ENCODE measurements around the gene SDC3. TPM values are rescaled to one million over a fixed set of nuclear protein-coding genes. Genes with fewer than 3 reads are reported as not detected.

Gene SDC3
- total RNA-seq, 4 donors from 2014 or later: 7.7 to 16.7 (median 15.1) TPM

- Histone ChIP-seq H3K4me1 (no peaks in the 10 kb centered on the region), H3K4me3 (no peak overlapping the region), H3K27ac (no peak overlapping the region), H3K9me3 (no peaks in the 10 kb centered on the region), H3K27me3 (peaks cover 37% of the 10 kb centered on the region), H3K36me3 (no peaks in the 10 kb centered on the region)
- no peak for DNase-seq (ENCODE audit: low spot score in 2 of 2)
- WGBS: 46% methylated on average over 9 of the region's 10 CpGs
- no peak for TF ChIP-seq POLR2AphosphoS5 (IDR thresholded peaks at IDR 0.05)
- TF ChIP-seq EP300 (IDR thresholded peaks at IDR 0.05): no peak
Measured at GRCh38 chr1:30845237-30845903, 63.2 kb downstream of the SDC3 start.

GRCh38 chr1:30844631-30845030 is 63.9 kb downstream of the SDC3 start:
- WGBS: 66% methylated on average over 5 of the region's 5 CpGs
- Histone ChIP-seq H3K36me3 (no peaks in the 10 kb centered on the region), H3K27me3 (peaks cover 38% of the 10 kb centered on the region), H3K4me1 (no peaks in the 10 kb centered on the region), H3K9me3 (no peaks in the 10 kb centered on the region), H3K4me3 (no peak overlapping the region), H3K27ac (no peak overlapping the region)
- DNase-seq (ENCODE audit: low spot score in 2 of 2): no peak
- TF ChIP-seq CTCF (IDR thresholded peaks at IDR 0.05) (no peak), POLR2AphosphoS5 (IDR thresholded peaks at IDR 0.05) (no peak), POLR2A (IDR thresholded peaks at IDR 0.05) (no peak), EP300 (IDR thresholded peaks at IDR 0.05) (no peak)

GRCh38 chr1:30842697-30843354 is 65.7 kb downstream of the SDC3 start:
- TF ChIP-seq POLR2AphosphoS5 (IDR thresholded peaks at IDR 0.05) (no peak), EP300 (IDR thresholded peaks at IDR 0.05) (no peak)
- no peak for DNase-seq (ENCODE audit: low spot score in 2 of 2)
- Histone ChIP-seq H3K36me3 (no peaks in the 10 kb centered on the region), H3K27ac (no peak overlapping the region), H3K4me1 (no peaks in the 10 kb centered on the region), H3K27me3 (peaks cover 38% of the 10 kb centered on the region), H3K9me3 (no peaks in the 10 kb centered on the region), H3K4me3 (no peak overlapping the region)
- WGBS: 63% methylated on average over 7 of the region's 7 CpGs

GRCh38 chr1:30840904-30841598 is 67.5 kb downstream of the SDC3 start:
- 51% methylated on average over 6 of the region's 10 CpGs for WGBS
- Histone ChIP-seq H3K27me3 (peaks cover 41% of the 10 kb centered on the region), H3K4me1 (no peaks in the 10 kb centered on the region), H3K4me3 (no peak overlapping the region), H3K36me3 (no peaks in the 10 kb centered on the region), H3K9me3 (no peaks in the 10 kb centered on the region), H3K27ac (no peak overlapping the region)
- TF ChIP-seq POLR2AphosphoS5 (IDR thresholded peaks at IDR 0.05) (no peak), POLR2A (IDR thresholded peaks at IDR 0.05) (no peak), CTCF (IDR thresholded peaks at IDR 0.05) (no peak), EP300 (IDR thresholded peaks at IDR 0.05) (no peak)
- DNase-seq (ENCODE audit: low spot score in 2 of 2): no peak

GRCh38 chr1:30839827-30840359 is 68.7 kb downstream of the SDC3 start:
- H3K27me3 ChIP-seq: peaks cover 38% of the 10 kb centered on the region
- no peak overlapping the region for H3K27ac ChIP-seq
- H3K36me3 ChIP-seq: no peaks in the 10 kb centered on the region
- DNase-seq (ENCODE audit: low spot score in 2 of 2): no peak
- H3K4me1 ChIP-seq: no peaks in the 10 kb centered on the region
- no peaks in the 10 kb centered on the region for H3K9me3 ChIP-seq
- 95% methylated on average over 3 of the region's 3 CpGs for whole genome bisulfite sequencing
- TF ChIP-seq POLR2AphosphoS5 (IDR thresholded peaks at IDR 0.05) (no peak), CTCF (IDR thresholded peaks at IDR 0.05) (no peak), EP300 (IDR thresholded peaks at IDR 0.05) (no peak), POLR2A (IDR thresholded peaks at IDR 0.05) (no peak)
- no peak overlapping the region for H3K4me3 ChIP-seq

- no peaks in the 10 kb centered on the region for H3K36me3 ChIP-seq
- H3K4me1 ChIP-seq: no peaks in the 10 kb centered on the region
- TF ChIP-seq POLR2A (IDR thresholded peaks at IDR 0.05) (no peak), CTCF (IDR thresholded peaks at IDR 0.05) (no peak), EP300 (IDR thresholded peaks at IDR 0.05) (no peak), POLR2AphosphoS5 (IDR thresholded peaks at IDR 0.05) (no peak)
- H3K4me3 ChIP-seq: no peak overlapping the region
- H3K9me3 ChIP-seq: no peaks in the 10 kb centered on the region
- no peak for DNase-seq (ENCODE audit: low spot score in 2 of 2)
- 70% methylated on average over 7 of the region's 7 CpGs for WGBS
- H3K27me3 ChIP-seq: peaks cover 29% of the 10 kb centered on the region
- no peak overlapping the region for H3K27ac ChIP-seq
Measured at GRCh38 chr1:30838996-30839395, 69.6 kb downstream of the SDC3 start.
